ENCODE results near the gene HIF1A. TPM values are rescaled to one million over a fixed set of nuclear protein-coding genes. Genes with fewer than 3 reads are reported as not detected.
"Not testable (repeated sequence)": the region's sequence is repeated elsewhere in the genome, so short reads cannot be mapped to it uniquely, and the experiment has no call there.

HIF1A gene
- total RNA-seq, 1 experiment from 2014 or later = 163 TPM

DNA sequence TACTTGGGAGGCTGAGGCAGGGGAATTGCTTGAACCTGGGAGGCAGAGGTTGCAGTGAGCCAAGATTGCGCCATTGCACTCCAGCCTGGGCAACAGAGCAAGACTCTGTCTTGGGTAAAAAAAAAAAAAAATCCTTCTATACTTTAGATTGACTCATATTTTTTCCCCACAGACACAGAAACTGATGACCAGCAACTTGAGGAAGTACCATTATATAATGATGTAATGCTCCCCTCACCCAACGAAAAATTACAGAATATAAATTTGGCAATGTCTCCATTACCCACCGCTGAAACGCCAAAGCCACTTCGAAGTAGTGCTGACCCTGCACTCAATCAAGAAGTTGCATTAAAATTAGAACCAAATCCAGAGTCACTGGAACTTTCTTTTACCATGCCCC, 42.6 kb downstream of the HIF1A start:
- Histone ChIP-seq H3K4me1 (no peaks in the 10 kb centered on the region), H3K9me3 (replicated peaks) (no peaks in the 10 kb centered on the region), H3K27me3 (no peaks in the 10 kb centered on the region), H3K4me3 (no peak overlapping the region), H3K36me3 (peaks cover 93% of the 10 kb centered on the region), H3K27ac (no peak overlapping the region)
- no peak for DNase-seq

DNA sequence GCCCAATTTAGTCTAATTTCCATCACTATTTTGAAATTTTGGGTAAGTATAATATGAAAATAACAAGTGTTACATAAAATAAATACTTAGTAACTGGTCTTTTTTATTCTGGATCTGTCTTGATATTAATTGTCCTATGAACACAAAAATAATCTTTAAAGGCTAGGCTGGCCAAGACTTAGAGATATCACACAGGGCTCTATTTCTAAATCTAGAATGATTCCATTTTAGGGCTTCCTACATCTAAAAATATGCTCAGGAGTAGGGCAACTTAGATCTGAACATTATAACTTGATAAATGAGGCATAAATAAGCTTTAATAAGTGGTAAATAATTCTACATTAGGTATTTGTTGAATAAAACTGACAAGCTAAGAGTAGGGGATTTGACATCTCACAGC, 43.8 kb downstream of the HIF1A start:
- H3K36me3 ChIP-seq = peaks cover 93% of the 10 kb centered on the region
- no peak overlapping the region for H3K4me3 ChIP-seq
- DNase-seq = no peak
- no peak overlapping the region for H3K27ac ChIP-seq
- H3K4me1 ChIP-seq = no peaks in the 10 kb centered on the region
- no peaks in the 10 kb centered on the region for H3K9me3 ChIP-seq (replicated peaks)
- no peaks in the 10 kb centered on the region for H3K27me3 ChIP-seq

DNA sequence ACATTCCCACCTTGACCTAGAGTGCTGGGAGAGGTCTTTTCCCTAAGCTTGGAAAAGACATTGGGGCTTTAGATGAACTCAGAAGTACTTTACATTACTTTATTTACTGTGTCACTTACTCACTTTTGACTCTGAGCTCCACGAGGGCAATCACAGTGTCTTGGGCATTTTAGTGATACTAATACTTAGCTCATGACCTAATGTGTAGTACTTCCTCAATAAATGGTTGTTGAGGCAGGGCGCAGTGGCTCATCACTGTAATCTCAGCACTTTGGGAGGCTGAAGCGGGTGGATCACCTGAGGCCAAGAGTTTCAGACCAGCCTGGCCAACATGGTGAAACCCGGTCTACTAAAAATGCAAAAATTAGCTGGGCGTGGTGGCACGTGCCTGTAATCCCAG, 47.1 kb downstream of the HIF1A start:
- Histone ChIP-seq H3K27ac (no peak overlapping the region), H3K36me3 (peaks cover 88% of the 10 kb centered on the region), H3K9me3 (replicated peaks) (no peaks in the 10 kb centered on the region), H3K27me3 (no peaks in the 10 kb centered on the region), H3K4me3 (no peak overlapping the region), H3K4me1 (no peaks in the 10 kb centered on the region)
- DNase-seq = no peak

DNA sequence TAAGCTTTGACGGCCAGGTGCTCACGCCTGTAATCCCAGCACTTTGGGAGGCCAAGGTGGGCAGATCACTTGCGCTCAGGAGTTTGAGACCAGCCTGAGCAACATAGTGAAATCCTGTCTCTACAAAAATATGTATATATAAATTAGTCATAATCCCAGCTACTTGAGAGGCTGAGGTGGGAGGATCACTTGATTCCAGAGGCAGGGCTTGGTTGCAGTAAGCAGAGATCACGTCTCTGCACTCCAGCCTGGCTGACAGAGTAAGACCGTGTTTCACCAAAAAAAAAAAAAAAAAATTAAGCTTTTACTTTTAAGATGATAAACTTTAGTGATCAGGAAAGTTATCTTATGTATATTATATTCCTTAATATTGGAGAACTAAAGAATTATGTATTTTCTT, 48.9 kb downstream of the HIF1A start:
- no peak for DNase-seq
- H3K27me3 ChIP-seq = no peaks in the 10 kb centered on the region
- no peak overlapping the region for H3K27ac ChIP-seq
- H3K36me3 ChIP-seq = peaks cover 88% of the 10 kb centered on the region
- H3K4me1 ChIP-seq = no peaks in the 10 kb centered on the region
- no peaks in the 10 kb centered on the region for H3K9me3 ChIP-seq (replicated peaks)
- H3K4me3 ChIP-seq = no peak overlapping the region

DNA sequence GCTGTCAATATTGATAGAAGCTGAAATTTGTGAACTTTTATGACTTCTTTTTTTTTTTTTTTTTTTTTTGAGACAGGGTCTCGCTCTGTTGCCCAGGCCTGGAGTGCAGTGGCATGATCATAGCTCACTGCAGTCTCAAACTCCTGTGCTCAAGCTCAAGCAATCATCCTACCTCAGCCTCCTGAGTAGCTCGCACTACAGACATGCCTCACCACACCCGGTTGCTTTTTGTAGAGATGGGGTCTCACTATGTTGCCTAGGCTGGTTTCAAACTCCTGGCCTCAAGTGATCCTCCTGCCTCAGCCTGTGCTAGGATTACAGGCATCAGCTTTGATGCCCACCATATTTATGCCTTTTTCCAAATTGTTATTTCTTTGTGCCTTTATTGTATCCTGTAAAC, 51.0 kb downstream of the HIF1A start:
- H3K27ac ChIP-seq; DNase-seq; H3K4me1 ChIP-seq; H3K27me3 ChIP-seq; H3K4me3 ChIP-seq; H3K9me3 ChIP-seq (replicated peaks): not testable (repeated sequence)
- peaks cover 85% of the 10 kb centered on the region for H3K36me3 ChIP-seq

DNA sequence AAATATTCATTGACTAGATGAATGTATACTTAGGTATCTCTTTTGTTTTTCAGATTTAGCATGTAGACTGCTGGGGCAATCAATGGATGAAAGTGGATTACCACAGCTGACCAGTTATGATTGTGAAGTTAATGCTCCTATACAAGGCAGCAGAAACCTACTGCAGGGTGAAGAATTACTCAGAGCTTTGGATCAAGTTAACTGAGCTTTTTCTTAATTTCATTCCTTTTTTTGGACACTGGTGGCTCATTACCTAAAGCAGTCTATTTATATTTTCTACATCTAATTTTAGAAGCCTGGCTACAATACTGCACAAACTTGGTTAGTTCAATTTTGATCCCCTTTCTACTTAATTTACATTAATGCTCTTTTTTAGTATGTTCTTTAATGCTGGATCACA, 51.6 kb downstream of the HIF1A start:
- Histone ChIP-seq H3K36me3 (peaks cover 80% of the 10 kb centered on the region), H3K4me1 (no peaks in the 10 kb centered on the region), H3K27me3 (no peaks in the 10 kb centered on the region), H3K27ac (no peak overlapping the region), H3K9me3 (replicated peaks) (no peaks in the 10 kb centered on the region), H3K4me3 (no peak overlapping the region)
- no peak for DNase-seq

DNA sequence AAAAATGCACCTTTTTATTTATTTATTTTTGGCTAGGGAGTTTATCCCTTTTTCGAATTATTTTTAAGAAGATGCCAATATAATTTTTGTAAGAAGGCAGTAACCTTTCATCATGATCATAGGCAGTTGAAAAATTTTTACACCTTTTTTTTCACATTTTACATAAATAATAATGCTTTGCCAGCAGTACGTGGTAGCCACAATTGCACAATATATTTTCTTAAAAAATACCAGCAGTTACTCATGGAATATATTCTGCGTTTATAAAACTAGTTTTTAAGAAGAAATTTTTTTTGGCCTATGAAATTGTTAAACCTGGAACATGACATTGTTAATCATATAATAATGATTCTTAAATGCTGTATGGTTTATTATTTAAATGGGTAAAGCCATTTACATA, 52.0 kb downstream of the HIF1A start:
- H3K36me3 ChIP-seq = peaks cover 75% of the 10 kb centered on the region

DNA sequence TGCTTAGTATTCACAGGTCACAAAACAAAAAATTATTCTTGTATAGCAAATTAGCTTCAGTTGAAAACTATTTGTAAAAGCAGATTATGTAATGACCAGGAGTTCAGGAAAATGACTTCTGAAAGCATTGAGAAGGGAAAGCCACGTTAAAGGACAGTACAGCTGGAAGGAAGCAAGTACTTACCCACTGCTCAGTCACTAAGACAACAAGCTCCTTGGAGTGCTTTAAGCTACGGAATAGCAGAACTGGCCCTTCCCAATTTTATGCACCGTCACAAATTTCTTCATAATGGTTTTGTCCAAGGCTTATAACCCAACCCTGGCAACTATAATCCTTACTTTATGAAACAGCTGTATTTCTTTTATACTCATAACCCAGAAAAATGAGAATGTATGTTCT, 54.0 kb downstream of the HIF1A start:
- no peak overlapping the region for H3K27ac ChIP-seq
- H3K9me3 ChIP-seq (replicated peaks) = no peaks in the 10 kb centered on the region
- no peak overlapping the region for H3K4me3 ChIP-seq
- no peak for DNase-seq
- H3K36me3 ChIP-seq = peaks cover 58% of the 10 kb centered on the region
- no peaks in the 10 kb centered on the region for H3K27me3 ChIP-seq
- peaks cover 4% of the 10 kb centered on the region; the same call in 1 of the 2 replicates for H3K4me1 ChIP-seq

More for the DNA sequence above, 52.0 kb downstream of the HIF1A start:
- H3K4me1 ChIP-seq = no peaks in the 10 kb centered on the region
- no peak overlapping the region for H3K27ac ChIP-seq
- DNase-seq = no peak
- H3K4me3 ChIP-seq = no peak overlapping the region
- H3K27me3 ChIP-seq = no peaks in the 10 kb centered on the region
- no peaks in the 10 kb centered on the region for H3K9me3 ChIP-seq (replicated peaks)

DNA sequence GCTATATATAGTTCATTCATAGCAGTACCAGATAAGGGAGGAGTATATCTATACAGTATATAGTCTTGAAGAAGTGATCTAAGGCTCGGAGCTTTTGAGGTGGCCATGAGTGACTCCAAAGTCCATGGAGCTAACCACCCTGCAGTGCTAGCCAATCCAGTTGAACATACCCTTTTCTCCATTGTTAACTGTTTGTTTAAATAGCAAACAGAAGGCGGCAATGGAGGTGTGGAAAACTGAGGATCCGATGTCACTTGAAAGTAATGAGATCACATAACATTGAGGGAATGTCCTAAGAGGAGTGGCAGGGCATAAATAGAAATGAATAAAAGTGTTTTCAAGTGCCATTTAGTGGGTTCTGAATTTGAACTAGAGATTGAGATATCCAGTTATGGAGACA, 54.6 kb downstream of the HIF1A start:
- Histone ChIP-seq H3K36me3 (peaks cover 54% of the 10 kb centered on the region), H3K9me3 (replicated peaks) (no peaks in the 10 kb centered on the region), H3K4me3 (no peak overlapping the region), H3K27ac (no peak overlapping the region), H3K4me1 (peaks cover 10% of the 10 kb centered on the region; the same call in 1 of the 2 replicates), H3K27me3 (no peaks in the 10 kb centered on the region)
- no peak for DNase-seq

DNA sequence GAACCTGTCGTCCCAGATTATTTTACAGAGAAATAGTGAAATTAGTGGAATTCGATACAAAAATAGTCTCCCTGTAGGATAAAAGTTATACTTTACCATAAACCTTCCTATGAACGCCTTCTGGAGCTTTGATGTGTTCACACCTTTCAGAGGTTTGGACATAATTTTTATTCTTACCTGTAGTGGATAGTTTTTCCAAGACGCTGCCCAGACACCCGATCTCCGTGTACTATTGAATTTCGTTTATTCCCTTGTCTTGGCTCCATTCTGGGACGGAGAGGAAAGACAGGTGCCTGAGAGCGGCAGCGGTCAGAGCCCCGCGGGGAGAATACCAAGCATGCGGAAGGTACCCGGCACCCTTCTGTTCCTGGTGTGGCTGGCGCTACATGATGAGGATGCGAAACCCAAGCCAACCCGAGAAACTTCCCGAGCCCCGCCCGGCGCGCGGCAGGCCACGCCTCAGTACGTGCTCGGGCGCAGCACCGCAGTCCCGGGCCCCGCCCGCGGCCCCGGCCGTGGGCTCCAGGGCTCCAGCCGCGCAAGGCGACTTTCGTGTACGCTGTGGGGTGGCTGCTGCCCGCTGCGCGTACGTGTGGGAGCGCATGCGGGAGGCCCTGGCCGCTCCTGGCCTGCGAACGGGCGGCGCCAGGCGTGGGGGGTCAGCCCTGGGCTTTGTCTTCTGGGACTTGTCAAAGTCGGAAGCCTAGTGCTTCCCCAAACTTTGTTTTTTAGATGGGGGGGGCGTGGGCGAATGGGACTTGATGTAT, 55.6 kb downstream of the HIF1A start:
- Histone ChIP-seq H3K4me1 (peaks cover 12% of the 10 kb centered on the region; the same call in 1 of the 2 replicates), H3K36me3 (peaks cover 44% of the 10 kb centered on the region)
- DNase-seq = no peak

DNA sequence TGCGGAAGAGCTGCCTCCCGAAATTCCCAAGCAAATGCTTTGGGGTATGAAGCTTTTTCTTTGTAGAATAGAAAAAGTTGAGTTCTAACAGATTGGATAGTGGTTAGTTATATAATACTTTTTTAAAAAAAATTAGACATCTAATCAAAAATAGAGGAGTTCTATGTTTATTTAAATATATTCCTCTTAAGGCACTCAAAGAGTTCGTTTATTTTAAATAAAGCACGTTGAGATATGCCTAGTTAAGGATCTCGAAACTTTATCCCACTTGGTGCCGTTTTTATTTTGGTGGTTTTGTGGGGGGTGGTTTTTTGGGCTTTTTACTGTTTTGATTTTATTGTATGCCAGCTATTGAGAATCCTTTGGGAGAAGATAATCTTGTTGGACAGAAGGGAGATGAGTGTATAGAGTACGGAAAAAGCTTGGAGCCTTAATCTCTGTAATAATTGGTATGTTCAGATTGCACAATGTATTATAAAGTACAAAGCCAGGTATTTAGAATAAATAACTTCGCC, 56.2 kb downstream of the HIF1A start:
- H3K4me1 ChIP-seq = peaks cover 12% of the 10 kb centered on the region; the same call in 1 of the 2 replicates
- H3K27ac ChIP-seq = no peak overlapping the region
- H3K9me3 ChIP-seq (replicated peaks) = no peaks in the 10 kb centered on the region
- H3K36me3 ChIP-seq = peaks cover 42% of the 10 kb centered on the region
- H3K27me3 ChIP-seq = no peaks in the 10 kb centered on the region
- DNase-seq = no peak
- no peak overlapping the region for H3K4me3 ChIP-seq

More for the DNA sequence above, 55.6 kb downstream of the HIF1A start:
- H3K9me3 ChIP-seq (replicated peaks) = no peaks in the 10 kb centered on the region
- no peaks in the 10 kb centered on the region for H3K27me3 ChIP-seq
- H3K27ac ChIP-seq = no peak overlapping the region
- H3K4me3 ChIP-seq = no peak overlapping the region

DNA sequence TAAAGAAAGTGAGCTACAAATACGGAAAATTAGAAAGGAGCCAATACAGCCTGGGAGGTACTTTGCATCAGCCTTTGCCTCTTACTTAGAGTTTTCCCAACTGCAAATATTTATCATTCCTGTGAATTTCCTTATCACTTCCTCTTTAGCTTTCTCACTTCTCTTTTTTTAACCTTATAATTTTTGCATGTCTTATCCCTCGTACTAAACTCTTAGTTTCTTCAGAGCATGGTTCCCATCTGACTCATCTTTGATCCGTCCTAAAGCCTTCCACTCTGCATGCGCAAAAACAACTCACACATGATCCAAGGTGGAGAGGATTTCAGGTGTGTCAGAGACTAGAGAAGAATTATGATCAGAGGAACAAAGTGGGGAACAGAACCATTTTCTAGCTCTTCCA, 57.3 kb downstream of the HIF1A start:
- no peaks in the 10 kb centered on the region for H3K9me3 ChIP-seq (replicated peaks)
- no peak overlapping the region for H3K27ac ChIP-seq
- no peak overlapping the region for H3K4me3 ChIP-seq
- DNase-seq = no peak
- peaks cover 31% of the 10 kb centered on the region for H3K36me3 ChIP-seq
- peaks cover 12% of the 10 kb centered on the region; the same call in 1 of the 2 replicates for H3K4me1 ChIP-seq
- no peaks in the 10 kb centered on the region for H3K27me3 ChIP-seq

DNA sequence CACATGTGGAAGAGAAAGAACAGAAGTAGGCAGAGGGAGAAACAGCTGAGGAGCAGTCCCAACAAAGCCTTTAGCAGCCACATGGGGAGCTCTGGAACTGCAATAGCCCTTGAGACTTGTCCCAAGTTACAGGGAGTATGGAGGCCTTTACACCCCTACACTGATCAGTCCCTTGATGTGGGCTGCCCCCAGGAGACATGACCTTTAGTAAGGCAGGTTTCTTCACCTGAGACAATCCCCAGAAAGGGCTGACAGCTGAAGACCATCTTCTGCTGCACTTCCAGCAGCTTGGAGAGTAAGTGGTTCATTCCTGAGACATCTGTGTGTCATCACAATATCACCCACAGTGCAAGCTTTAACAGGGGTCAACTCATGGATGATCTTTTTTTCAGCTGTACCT, 58.3 kb downstream of the HIF1A start:
- peaks cover 21% of the 10 kb centered on the region for H3K36me3 ChIP-seq
- 0 out of 2 replicates have a peak, but pooled peaks cover 3% of the 10 kb centered on the region for H3K9me3 ChIP-seq (replicated peaks)
- no peaks in the 10 kb centered on the region for H3K27me3 ChIP-seq
- H3K27ac ChIP-seq = no peak overlapping the region
- H3K4me1 ChIP-seq = peaks cover 12% of the 10 kb centered on the region; the same call in 1 of the 2 replicates
- H3K4me3 ChIP-seq = no peak overlapping the region
- DNase-seq = peak in 1 of 2 experiments; percentile 18

DNA sequence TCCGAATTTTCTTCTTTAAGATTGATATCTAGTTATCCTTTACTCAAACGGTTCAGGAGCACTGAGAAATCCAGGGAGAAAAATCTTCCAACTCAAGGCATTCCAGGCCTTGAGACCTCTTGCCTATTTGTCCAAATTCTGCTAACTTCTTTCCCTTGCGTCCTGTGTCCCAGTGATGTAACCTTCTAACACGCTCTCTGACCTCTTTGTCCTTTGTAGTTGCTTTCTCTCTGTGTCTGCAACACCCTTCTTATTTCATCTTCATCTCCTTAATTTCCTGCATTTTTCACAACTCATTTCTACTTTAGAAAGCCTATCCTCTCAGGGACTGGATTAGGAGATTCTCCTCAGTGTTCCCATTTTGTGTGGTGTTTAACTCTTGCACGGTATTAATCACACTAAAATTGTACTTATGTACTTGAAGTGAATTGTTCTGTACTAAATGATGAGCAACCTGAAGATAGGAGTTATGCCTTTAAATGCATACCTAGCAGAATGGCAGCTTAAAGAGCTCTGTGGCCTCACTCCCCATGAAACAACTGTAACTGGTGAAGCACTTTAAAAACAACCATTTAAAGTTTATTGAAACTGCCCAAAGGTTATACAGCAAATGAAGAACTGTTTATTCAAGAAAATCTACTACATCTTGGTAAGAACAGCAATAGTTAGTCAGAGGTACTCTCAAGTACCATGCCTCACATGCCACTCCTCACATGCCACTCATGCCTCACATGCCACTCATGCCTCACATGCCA, 59.5 kb downstream of the HIF1A start:
- DNase-seq = no peak

DNA sequence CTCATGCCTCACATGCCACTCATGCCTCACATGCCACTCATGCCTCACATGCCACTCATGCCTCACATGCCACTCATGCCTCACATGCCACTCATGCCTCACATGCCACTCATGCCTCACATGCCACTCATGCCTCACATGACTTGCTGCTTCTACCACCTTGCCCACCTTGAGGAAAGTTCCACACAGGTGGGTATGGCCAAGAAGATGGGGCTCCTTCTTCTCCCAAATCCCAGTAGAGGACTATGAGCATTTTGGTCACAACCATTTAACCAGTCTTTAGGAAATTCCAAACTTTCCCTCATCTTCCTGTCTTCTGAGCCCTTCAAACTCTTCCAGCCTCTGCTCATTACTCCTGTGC, 60.0 kb downstream of the HIF1A start:
- DNase-seq; H3K9me3 ChIP-seq (replicated peaks); H3K27me3 ChIP-seq; H3K27ac ChIP-seq; H3K4me3 ChIP-seq; H3K36me3 ChIP-seq: not testable (repeated sequence)
- H3K4me1 ChIP-seq = peaks cover 12% of the 10 kb centered on the region; the same call in 1 of the 2 replicates

More for the DNA sequence above, 59.5 kb downstream of the HIF1A start:
- Histone ChIP-seq H3K27ac (no peak overlapping the region), H3K4me1 (peaks cover 12% of the 10 kb centered on the region; the same call in 1 of the 2 replicates), H3K4me3 (no peak overlapping the region), H3K9me3 (replicated peaks) (0 out of 2 replicates have a peak, but pooled peaks cover 3% of the 10 kb centered on the region), H3K36me3 (peaks cover 10% of the 10 kb centered on the region), H3K27me3 (no peaks in the 10 kb centered on the region)

Measured in SJCRH30 (cell line).